GM20000 (cell line): ENCODE data around the gene SYCP2L.

Experiments
- DNase-seq: peaks from one replicate; pipeline ENCODE4 v3.0.0; 2012; ENCODE audit warnings: low spot score
- CTCF ChIP-seq: IDR thresholded peaks from 2 replicates; pipeline ENCODE4 v1.5.1; 2012; ENCODE audit warnings: mild to moderate bottlenecking, control low read depth; ENCODE audit errors: extremely low read depth, missing control alignments

The SYCP2L gene

DNA sequence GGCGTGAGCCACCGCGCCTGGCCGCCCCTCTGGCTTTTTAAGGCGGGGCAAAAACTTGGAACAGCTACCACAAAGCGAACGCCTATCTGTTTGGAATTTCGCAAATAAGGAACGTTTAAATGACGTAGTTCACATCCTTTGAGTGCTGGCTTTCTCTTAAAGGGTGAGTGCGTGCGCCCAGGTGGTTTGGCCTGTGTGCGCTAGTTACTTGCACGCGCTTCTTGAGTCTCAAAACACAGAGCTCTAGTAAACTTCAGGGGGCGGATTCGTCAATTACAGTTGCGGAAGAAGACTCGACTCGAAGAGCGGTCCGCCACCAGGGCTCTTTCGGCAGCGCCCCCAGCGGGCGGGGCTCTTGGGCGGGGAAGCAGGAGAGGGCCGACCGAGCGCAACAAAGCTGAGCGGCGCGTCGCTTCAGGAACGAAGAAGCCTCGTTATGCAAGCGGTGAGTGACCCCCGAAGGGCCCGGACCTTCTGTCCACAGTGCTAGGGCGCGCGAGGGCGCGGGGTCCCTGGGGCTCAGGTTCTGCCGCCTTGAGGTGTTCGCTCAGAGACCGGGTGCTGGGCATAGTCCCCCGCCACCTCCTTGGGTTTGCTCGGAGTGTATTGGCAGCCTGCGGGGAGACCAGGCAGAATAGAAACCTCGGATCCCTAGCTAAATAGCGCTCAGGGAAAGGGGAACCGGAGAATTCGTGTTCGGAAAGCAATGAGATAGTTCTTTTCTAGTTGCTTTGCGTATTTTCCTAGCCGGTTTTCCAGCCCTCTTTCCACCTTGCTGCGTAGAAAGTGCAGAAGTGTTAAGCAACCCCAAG is at the start of gene SYCP2L:
TSS of gene SYCP2L (plus strand) at position 362 of the 812 bp plus-strand sequence. CDS start at position 437, 75 bp downstream.
- DNase-seq, result peak; percentile 23
- no peak for TF ChIP-seq CTCF

- peak; percentile 25 for DNase-seq
- no peak for TF ChIP-seq CTCF
Observed at GRCh38 chr6:10837622-10837994, 49.2 kb upstream of the SYCP2L start.

- peak; percentile 95 for DNase-seq
- TF ChIP-seq CTCF, result no peak
Observed at GRCh38 chr6:10837995-10838793, 48.7 kb upstream of the SYCP2L start, which contains the start of gene MAK. Gene MAK, minus strand, starts transcription at chr6:10838539. Its CDS starts 7,891 bp downstream, at chr6:10830648.

GRCh38 chr6:10838794-10839333 is 48.0 kb upstream of the SYCP2L start:
- DNase-seq, result peak; percentile 69
- no peak for TF ChIP-seq CTCF

GRCh38 chr6:10843554-10843953 is 43.3 kb upstream of the SYCP2L start:
- no peak for TF ChIP-seq CTCF
- DNase-seq, result no peak

- no peak for TF ChIP-seq CTCF
- DNase-seq, result no peak
Observed at GRCh38 chr6:10847684-10848083, 39.2 kb upstream of the SYCP2L start.

DNA sequence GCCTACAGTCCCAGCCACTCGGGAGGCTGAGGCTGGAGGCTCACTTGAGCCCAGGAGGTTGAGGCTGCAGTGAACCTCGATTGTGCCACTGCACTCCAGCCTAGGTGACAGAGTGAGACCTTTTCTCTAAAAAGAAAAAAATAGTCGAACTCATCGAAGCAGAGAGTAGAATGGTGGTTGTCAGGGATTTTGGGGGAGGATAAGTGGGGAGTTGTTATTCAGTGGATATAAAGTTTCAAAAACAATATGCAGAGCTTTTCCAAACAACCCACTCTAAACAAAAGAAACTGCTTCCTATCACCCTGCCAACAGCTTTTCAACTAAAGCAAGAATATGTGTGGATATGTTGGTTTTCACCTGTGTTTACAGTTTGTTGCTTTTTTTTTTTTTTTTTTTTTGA is 37.0 kb upstream of the SYCP2L start:
- DNase-seq, result no peak
- no peak for TF ChIP-seq CTCF
